ENCODE results near the gene LARGE1.

The LARGE1 gene

DNA sequence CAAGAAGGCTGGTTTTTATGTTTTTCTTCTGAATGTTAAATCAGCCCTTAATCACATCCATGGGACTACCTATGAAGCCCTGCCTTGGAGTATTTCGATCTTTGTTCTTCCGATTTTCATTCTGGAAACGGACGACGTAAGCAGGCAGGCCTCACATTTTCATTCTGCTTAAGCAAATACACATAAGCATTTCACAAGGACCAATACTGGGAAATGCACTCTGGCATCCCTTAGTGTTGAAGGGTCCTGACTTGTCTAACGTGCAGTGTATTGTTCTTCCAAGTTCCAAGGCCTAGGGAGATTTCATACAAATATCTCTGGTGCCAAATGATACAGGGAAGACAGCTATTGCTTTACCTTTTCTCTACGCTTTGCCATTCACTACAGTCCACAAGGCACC, 143.8 kb downstream of the LARGE1 start:
- no peak for DNase-seq (ENCODE audit: low read depth in 2 of 2)

DNA sequence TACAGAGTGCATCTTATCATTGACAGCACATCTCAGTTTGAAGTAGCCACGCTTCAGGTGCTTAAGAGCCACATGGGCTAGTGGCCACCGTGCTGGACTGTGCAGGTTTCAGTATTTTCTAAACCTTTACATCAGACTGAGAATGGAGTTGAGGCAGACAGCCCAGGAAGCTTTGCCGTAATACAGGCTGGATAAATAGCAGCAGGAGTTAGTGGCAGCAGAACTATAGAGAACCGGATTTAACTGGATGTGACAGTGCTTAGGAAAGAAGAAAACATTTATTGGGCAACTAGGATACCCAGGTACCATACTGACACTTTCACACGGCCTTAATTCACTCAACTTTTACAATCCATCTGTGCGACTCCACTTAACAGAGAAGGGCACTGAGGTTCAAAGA, 145.5 kb downstream of the LARGE1 start:
- no peak for DNase-seq (ENCODE audit: low read depth in 2 of 2)

DNA sequence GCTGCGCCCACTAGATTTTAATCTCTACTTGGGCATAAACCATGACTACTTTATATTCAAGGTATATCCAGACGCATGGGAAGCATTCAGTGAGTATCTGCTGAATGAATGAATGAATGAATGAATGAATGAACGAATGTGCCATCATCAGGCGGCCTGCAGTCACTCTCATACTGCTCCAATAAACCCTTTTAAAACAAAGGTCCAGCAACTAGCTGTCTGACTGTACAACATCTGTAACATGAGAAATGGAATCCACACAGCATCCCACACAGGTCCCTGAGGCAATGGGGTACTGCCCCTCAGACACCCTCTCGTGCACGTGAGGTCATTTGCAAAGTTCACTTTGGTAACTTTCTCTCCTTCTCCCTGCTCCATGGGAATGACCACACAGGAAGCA, 147.5 kb downstream of the LARGE1 start:
- no peak for DNase-seq (ENCODE audit: low read depth in 2 of 2)

DNA sequence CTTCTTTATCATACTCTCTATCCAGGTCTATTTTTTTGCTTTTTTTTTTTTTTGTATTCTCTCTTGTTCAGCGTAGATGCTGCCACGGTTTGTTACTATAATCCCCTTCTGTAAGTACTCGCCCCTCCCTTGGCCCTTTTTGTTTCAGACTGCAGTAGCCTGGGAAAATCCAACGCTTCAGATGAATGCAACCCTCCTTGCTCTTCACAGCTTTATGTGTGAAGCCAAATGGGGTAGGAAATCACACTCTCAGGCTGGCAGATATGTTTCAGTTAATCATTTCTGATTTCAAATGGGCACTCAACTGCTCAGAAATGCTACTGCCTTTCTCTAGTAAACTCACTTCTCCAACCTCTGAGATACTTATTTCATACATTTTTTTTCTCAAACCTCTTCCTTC, 149.1 kb downstream of the LARGE1 start:
- no peak for DNase-seq (ENCODE audit: low read depth in 2 of 2)

DNA sequence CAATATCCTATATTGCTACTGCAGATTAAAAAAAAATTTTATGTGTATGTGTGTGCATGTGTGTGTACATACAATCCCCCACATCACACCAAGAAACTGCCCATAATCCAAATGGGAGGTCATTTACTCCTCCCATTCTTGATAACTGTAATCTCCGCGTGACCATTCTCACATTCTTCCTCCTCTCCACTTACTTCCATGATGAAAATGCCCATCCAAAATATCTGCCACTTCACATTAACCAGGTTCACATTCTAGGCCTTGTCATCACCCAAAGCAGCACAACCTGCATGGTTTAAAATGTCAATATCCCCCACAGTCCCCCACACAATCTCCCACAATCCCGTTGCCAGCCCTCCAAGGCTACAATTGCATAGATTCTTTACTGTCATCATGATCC, 149.6 kb downstream of the LARGE1 start:
- DNase-seq (ENCODE audit: low read depth in 2 of 2) = no peak

DNA sequence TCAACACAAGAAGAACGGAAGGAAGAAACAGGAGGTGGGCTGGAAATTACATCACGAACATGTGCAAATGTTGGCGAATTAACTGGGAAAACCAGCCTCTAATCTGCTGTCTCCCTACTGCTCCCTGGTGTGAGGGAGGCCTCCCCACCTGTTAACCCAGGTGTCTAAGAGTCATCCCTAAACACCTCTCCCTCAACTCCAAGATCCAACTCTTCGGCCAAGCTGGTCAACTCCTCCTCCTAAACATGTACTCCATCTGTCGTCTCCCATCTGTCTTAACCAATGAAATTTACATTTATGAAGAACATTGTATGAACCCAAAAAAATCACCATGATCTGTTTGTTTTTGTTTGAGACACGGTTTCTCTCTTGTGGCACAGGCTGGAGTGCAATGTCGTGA, 154.2 kb downstream of the LARGE1 start:
- no peak for DNase-seq (ENCODE audit: low read depth in 2 of 2)

DNA sequence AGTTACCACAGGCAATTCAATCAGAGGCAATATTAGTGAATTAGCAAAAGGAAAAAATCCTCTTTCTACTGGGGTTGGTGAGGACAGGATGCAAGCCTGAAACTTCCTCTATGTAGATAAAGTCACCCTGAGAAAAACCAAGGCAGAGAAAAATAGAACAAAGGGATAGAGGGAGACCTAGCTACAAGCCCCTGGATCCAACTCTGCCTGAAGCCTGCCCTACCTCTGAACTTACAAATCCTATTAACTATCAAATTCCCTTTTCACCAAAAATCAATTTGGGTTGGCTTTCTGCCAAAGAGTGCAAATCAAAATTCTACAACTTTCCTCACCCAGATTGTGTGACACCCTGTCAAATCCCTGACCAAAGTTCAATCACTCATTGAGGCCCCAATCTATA, 161.3 kb downstream of the LARGE1 start:
- no peak for DNase-seq (ENCODE audit: low read depth in 2 of 2)

DNA sequence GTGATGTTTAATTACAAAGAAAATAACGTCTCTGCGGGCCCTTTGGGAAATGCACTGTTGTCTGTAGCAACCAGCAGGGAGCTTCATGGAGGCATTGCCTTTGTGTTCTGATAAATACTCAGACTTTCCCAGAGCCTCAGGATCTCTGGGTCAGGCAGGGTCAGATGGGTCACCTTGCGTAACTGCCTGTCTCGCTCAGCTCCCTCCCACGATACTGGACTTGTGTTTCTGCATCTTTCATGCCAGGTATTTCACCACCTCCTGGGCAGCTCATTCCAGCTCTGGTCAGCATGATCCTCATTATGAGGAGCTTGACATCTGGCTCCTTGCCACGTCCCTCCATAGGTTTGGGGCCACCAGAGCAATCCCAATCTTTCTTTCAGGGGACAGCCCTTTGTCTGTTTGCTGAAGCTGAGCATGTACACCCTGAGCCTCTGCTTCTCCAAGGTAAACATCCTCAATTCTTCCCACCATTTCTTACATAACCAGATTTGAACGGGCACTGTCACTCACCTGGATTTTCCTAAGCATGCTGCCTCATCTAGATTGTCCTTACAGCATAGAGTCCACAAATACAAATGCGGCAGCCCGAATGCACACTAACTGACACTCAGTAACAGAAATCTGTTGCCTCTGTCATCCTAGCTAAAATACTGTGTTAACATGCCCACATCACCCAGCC, 162.3 kb downstream of the LARGE1 start:
- no peak for DNase-seq (ENCODE audit: low read depth in 2 of 2)

DNA sequence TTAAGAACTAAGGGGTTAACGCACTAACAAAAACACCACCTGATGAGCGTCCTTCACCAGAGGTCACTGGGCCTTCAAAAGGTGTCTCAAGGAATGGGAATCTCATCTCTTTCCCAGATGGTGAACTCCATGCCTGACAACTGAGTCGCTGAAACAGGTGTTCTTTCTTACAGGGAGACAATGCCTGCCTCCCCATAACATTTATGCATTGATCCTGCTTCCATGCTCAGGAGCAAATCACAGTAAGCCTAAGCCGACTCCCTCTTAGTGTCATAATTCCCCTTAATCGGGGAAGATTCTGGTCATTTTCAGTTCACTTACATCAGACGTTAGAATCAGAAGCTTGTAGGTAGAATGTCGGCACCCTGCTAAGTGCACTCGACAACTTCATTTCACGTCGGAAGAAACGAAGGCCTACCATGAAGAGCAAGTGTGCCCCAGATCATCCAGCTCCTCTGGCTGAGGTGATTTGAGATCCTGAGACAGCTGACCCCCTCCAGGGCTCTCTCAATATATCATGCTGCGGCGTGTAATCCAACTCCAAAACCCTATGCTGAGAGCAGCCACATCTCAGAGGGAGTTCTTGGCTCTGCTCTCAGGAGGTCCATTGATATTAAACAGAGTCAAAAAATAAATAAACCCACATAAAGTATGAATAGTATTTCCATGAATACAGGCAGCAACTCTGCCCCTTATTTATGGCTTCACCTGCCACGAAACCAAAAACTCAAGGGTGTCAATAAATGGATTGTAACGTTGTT, 163.1 kb downstream of the LARGE1 start:
- no peak for DNase-seq (ENCODE audit: low read depth in 2 of 2)

DNA sequence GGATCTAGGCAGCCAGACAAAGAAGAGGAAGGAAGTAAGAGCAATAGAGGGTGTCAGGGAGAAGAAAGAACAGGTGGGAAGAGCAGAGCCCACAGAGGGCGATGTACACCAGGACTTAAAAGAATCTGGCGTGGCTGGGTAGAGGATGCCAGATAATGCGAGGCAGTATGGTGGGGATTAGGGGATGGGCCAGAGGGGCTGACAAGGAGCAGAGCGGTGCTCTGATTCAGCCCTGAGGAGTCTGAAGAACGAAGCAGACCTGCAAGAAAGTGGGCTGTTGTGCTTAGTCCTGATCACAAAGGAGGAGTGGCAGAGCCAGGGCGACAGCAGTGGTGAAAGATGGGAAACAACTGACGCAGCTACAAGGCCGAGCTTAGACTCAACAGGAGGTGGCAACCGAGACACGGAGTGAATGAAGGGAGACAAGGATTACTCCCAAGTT, 163.7 kb downstream of the LARGE1 start:
- DNase-seq (ENCODE audit: low read depth in 2 of 2) = no peak

DNA sequence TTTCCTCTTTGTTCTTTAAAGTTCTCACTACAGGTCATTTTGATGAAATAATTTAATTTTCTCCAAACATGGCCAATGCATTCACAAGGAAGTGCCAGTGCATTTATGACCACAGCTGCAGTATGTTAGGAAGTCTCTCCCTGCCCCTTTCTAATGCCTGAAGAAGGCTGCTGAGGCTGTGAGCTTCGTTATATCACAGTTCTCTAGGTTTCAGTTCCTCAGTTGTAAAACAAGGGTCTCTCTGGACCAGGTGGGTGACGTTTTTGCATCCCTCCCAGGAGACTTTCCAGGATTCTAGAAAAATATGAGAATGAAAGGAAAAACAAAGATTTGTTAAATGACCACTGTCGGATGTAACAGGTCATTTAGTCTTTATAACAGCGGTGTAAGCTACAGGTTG, 171.6 kb downstream of the LARGE1 start:
- DNase-seq (ENCODE audit: low read depth in 2 of 2) = no peak

DNA sequence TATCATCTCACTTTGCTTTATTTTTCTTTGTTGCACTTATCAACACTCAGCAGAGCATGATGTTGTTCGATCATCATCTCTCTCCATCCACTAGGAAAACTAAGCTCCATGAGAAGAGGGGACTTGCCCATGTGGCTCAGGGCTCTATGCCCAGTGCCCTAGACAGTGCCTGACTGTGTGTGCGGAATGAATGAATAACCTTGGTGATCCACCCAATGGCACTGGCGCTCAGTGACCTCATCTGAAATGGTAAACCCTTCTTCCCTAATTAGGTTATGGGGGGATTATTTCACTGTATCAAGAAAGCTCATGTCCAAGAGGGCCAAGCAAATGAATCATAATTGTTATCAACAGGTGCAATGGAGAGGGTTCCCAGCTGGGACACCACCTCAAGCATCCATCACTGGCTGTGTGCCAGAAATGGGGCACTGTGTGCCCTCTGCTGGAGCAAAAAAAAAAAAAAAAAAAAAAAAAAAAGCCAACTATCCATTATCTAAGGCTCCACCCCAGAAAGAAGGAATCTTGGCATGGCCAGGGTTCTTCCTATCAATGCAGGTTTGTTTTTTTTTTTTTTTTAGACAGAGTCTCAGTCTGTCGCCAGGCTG, 172.6 kb downstream of the LARGE1 start:
- no peak for DNase-seq (ENCODE audit: low read depth in 2 of 2)

DNA sequence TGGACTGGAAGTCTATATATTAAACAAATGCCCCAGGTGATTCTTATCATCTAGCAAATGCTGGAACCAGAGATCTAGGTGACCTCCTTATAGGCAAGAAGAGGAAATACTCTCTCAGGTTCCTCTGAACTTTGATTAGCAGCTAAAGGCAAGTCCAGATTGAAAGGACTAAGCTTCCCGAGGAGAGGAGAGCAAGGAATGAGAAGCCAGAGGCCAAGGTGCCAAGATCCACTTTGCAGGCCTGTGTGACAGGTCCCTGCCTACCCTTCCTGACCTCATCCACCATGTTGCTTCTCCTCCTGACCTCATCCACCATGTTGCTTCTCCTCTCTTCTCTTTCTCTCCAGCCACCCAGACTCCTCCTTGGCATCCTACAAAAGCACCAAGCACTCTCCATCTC, 173.2 kb downstream of the LARGE1 start:
- DNase-seq (ENCODE audit: low read depth in 2 of 2) = no peak

DNA sequence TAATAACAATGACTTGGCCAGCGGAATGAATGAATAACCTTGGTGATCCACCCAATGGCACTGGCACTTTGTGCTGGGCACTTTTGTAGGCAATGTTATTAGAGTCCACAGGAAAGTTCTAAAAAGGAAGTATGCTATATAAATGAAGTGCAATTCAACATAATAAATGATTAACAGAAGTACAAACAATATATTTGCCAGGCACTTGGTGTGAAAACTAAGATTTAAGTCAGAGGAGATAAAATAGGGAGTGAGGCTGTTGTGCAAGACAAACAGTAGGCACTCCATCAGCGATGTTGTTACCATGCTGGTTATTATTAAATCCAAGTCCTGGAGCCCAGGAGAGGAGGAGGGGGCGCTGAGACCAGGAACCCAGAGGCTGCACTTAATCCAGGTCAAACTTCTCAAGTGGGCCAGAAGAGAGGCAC, 173.8 kb downstream of the LARGE1 start:
- no peak for DNase-seq (ENCODE audit: low read depth in 2 of 2)

DNA sequence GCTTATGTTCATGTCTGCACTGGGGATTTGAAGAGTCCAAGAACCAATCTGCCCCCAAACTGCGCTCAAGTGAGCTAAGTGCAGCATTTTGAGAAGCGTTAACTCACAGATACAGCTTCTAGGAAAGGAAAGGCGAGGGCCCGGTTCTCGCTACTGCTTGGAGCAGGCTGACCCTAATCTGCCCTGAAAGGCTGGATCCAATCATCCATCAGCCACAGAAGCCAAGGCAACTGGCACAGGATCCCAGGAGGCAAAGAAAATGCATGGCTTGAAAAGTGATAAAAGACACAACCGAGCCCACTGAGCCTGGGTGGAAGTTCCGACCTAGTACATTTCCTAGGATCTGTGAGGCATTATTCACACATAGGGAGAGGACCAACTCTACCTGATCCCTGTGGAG, 174.8 kb downstream of the LARGE1 start:
- no peak for DNase-seq (ENCODE audit: low read depth in 2 of 2)

DNA sequence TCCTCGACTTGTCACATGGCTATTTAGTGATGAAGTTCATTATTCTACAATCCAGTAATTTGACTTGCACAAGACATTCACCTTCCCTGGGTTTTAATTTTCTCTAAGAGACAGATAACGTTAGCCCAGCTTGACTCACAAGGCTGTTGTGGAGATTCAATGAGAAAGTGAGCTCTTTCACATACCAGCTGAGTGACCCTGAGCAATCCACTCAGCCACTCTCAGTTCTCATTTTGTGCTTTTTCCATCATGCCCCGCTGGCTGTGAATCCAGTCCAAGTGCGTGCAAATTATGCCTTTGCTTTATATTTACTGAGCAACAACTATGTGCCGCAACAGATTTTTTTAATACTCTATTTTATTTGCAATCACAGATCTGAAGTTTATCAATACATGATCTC, 176.5 kb downstream of the LARGE1 start:
- DNase-seq (ENCODE audit: low read depth in 2 of 2) = no peak

DNA sequence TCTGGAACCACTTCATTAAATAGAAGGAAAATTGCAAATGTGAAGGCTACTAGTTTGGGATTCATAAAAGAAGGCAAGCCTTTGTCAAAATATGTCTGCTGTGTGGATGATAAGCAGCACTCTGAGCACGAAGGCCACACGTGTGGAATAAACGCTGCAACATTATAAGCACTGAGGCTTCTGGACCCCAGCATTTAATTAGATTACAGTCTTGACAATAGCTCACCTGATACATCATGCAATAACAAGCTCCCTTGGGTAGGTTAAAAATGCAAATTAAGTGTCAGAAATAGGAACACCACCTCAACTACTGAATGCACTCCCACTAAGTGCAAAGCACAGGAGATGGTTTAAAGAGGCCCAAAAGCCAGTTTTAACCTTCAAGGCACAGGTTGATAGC, 179.3 kb downstream of the LARGE1 start:
- no peak for DNase-seq (ENCODE audit: low read depth in 2 of 2)

DNA sequence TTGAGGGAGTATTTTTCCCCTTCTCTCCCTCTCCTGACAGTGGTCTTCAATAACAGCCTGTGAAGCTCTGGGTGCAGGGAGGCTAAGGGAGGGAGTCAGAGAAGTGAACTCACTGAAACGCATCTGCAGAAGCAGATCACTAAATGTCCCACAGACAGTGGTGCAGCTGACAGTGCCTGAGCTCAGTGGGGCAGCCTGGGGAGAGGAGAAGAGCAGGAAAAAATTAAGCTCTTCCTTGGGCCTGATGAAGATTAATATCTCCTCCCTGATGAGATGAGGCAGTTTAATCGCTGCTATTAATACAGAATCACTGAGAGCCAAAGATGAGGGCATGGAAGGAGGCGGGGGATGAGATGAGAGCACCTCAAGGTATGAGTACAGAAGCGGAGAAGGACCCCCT, 180.8 kb downstream of the LARGE1 start:
- DNase-seq (ENCODE audit: low read depth in 2 of 2) = no peak

DNA sequence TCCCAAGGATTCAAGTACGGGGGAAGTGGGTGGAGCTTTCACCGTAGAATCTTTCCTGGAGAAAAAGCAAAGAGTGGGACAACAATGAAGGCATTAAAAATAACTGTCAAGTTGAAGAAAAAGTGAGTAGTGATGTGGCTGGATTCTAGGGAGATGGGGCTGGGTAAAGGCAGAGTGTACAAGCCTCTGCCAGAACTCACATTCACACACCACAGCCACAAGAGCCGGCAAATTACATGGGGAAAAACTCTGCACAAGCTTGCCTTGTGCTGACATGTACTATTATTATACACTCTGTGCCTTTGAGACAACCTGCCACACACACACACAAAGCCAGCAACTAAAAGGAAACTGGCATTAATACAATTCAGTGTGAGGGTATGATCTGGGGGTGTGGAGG, 182.6 kb downstream of the LARGE1 start:
- no peak for DNase-seq (ENCODE audit: low read depth in 2 of 2)

DNA sequence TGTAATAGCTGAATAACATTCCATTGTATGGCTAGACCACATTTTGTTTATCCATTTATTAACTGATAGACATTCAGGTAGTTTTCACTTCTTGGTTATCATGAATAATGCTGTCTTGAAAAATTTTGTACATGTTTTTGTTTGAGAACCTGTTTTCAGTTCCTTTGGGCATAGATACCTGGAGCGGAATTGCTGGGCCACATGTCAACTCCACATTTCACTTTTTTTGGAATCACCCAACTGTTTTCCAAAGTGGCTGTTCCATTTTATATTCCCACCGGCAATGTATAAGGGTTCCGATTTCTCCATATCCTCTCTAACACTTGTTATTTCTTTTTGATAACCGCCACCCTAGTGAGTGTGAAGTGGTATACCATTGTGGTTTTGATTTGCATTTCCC, 184.3 kb downstream of the LARGE1 start:
- no peak for DNase-seq (ENCODE audit: low read depth in 2 of 2)

DNA sequence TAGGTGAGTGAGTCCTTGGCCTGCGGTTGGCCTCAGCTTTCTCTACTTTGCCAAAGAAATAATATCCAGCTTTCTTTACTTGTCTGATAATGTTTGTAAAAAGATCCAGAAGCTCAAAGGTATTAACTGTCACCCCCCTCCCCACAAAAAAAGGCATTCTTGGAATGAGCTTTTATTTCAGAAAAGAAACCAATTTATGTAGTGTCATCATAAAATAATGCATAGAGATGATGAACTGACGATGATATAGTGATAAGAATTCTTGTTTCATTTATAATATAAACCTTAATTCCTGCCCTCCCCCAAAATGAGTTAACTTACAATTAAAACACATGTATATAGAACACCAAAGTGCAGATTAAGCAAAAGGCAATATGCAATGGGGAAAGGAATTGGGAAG, 191.4 kb downstream of the LARGE1 start:
- DNase-seq (ENCODE audit: low read depth in 2 of 2) = no peak

DNA sequence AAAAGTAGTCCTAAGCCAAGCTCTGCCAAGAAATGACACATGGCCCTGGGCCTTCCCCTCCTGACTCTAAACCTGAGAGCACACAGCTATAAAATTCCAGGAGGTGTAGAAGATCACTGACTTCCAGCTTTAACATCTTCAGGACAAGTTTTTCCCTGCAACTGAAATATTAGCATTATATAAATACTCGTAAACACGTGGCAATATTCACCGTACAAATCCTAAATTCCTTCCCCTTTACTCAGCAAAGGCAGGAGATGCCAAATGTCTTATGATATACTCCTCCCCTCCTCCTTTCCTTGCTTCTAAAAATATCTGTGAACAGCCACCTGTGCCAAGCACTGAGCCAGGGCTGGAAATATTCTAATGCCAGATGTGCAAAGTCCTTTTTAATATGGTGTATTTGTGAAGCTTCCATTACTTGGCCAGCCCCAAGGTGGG, 194.0 kb downstream of the LARGE1 start:
- DNase-seq (ENCODE audit: low read depth in 2 of 2) = peak; percentile 32 to 33

DNA sequence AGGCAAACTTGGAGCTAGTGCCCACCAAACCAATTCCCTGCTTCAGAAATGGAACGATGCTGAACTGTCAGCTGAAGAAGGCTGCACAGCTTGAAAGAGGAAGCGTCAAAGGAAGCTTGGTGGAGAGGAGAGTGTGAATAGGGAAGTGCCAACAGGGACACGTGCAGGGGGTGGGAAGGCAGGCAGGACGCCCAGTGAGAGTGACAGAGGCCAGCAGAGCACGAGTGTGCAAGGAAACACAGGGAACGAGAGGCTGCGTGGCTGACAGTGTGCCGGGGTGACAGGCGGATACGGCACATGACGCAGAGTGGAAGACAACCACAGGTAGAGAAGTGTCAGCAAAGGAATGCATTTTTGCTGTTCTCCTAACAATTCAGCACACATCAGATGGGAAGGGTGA, 196.4 kb downstream of the LARGE1 start:
- no peak for DNase-seq (ENCODE audit: low read depth in 2 of 2)
